Type B pancreatic cell (in vitro differentiated cells): ENCODE results near the gene ARHGAP6. TPM values are rescaled to one million over a fixed set of nuclear protein-coding genes. Genes with fewer than 3 reads are reported as not detected.
A peak's percentile ranks its signal among the peaks of the same experiment; 100 is the strongest.

ENCODE experiments used
- DNase-seq: peaks from one replicate; pipeline ENCODE4 v3.0.0; 2021; ENCODE audit warnings: mixed read lengths; ENCODE audit not compliant: unreplicated experiment; ENCODE audit errors: extremely low spot score
- H3K27ac Mint-ChIP-seq: 2 replicates; pipeline ENCODE4 v1.8.0; 2021; ENCODE audit warnings: mild to moderate bottlenecking, mixed read lengths
- H3K27me3 Mint-ChIP-seq: 2 replicates; pipeline ENCODE4 v1.8.0; 2021; ENCODE audit warnings: mixed read lengths
- H3K36me3 Mint-ChIP-seq: 2 replicates; pipeline ENCODE4 v1.8.0; 2021; ENCODE audit warnings: mixed read lengths
- H3K4me1 Mint-ChIP-seq: one replicate; pipeline ENCODE4 v1.8.0; 2021; ENCODE audit warnings: mixed read lengths; ENCODE audit not compliant: unreplicated experiment
- H3K4me3 Mint-ChIP-seq: 2 replicates; pipeline ENCODE4 v1.8.0; 2021; ENCODE audit warnings: mild to moderate bottlenecking, mixed read lengths
- H3K9me3 Mint-ChIP-seq: 2 replicates; pipeline ENCODE4 v1.8.0; 2021; ENCODE audit warnings: mixed read lengths
- total RNA-seq: library from RNA; stranded (reverse); gene quantifications from 2 replicates; pipeline ENCODE4 v1.2.1, GENCODE V29; 2021; ENCODE audit warnings: low replicate concordance
- TF ChIP-seq, protein P1 (sequence below): fragments of 200-600 bp; sonication (generic); conservative IDR thresholded peaks from 2 replicates; pipeline ENCODE4 v1.5.0; 2021; ENCODE audit warnings: antibody characterized with exemption, mild to moderate bottlenecking

Gene ARHGAP6
- total RNA-seq, 1 donor from 2014 or later: 10.1 TPM

DNA sequence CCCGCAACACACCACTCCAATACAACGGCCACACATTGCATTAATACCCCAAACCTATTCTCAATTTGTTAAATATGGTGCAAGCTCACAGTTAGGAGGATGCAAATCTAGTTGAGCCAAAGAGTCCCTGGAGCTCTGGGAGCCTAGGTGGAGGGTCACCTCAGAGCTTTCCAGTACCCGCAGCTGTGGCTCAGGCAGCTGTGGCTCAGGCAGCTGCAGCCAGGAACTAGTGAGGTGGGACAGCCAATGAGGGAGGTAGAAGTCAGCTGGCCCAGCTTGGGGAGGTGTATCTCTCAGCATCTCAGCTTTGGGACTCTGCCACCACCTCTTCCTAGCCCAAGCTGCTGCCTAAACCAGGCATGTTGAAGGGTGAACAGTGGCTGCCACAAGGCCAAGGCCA lies 36.7 kb upstream of the ARHGAP6 start:
- H3K4me1 Mint-ChIP-seq: no peaks in the 10 kb centered on the region
- no peaks in the 10 kb centered on the region for H3K36me3 Mint-ChIP-seq
- TF ChIP-seq, protein P1, sequence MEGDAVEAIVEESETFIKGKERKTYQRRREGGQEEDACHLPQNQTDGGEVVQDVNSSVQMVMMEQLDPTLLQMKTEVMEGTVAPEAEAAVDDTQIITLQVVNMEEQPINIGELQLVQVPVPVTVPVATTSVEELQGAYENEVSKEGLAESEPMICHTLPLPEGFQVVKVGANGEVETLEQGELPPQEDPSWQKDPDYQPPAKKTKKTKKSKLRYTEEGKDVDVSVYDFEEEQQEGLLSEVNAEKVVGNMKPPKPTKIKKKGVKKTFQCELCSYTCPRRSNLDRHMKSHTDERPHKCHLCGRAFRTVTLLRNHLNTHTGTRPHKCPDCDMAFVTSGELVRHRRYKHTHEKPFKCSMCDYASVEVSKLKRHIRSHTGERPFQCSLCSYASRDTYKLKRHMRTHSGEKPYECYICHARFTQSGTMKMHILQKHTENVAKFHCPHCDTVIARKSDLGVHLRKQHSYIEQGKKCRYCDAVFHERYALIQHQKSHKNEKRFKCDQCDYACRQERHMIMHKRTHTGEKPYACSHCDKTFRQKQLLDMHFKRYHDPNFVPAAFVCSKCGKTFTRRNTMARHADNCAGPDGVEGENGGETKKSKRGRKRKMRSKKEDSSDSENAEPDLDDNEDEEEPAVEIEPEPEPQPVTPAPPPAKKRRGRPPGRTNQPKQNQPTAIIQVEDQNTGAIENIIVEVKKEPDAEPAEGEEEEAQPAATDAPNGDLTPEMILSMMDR: no peak
- no peak overlapping the region for H3K4me3 Mint-ChIP-seq
- no peak for DNase-seq
- no peaks in the 10 kb centered on the region for H3K27me3 Mint-ChIP-seq
- H3K27ac Mint-ChIP-seq: no peak overlapping the region
- H3K9me3 Mint-ChIP-seq: no peaks in the 10 kb centered on the region

DNA sequence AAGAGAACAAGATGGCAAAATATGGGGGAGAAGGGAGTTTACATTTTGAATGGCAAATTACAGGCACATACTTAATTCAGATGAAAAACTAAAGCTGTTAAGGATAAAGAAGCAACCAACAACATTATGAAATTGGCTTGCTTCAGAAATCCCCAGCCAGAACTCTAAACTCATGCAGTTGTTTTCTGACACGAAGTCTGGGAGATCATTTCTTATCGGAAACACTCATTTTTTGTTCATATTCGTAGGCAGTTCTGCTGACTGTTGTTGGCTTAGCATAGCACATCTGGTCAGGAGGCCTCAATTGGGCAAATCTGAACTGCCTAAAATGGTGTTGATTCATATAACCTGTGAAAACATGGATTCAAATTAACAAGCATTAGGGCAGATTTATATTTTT lies 33.0 kb upstream of the ARHGAP6 start:
- no peaks in the 10 kb centered on the region for H3K4me1 Mint-ChIP-seq
- no peak overlapping the region for H3K4me3 Mint-ChIP-seq
- H3K9me3 Mint-ChIP-seq: no peaks in the 10 kb centered on the region
- TF ChIP-seq, protein P1: no peak
- no peaks in the 10 kb centered on the region for H3K36me3 Mint-ChIP-seq
- H3K27me3 Mint-ChIP-seq: no peaks in the 10 kb centered on the region
- DNase-seq: no peak
- no peak overlapping the region for H3K27ac Mint-ChIP-seq

DNA sequence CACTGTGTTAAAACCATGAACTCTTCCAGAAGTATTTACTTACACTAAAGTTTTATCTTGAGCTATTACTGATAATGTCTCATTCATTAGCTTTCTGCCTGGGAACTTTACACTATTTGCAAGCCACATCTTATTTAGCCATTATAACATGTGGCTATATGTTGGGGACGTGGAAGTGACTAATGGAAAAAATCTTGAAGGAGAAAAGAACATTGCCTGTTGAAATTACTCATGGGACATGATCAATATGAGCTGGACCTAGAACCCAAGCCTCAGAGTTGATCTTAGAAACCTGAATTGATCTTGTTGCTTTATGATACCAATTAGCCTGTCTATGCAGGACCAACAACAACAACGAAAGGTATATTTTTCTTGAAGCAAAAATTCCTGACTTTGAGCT lies 22.5 kb upstream of the ARHGAP6 start:
- no peak for DNase-seq
- no peaks in the 10 kb centered on the region for H3K9me3 Mint-ChIP-seq
- H3K27me3 Mint-ChIP-seq: no peaks in the 10 kb centered on the region
- H3K4me1 Mint-ChIP-seq: no peaks in the 10 kb centered on the region
- TF ChIP-seq, protein P1: no peak
- no peaks in the 10 kb centered on the region for H3K36me3 Mint-ChIP-seq
- no peak overlapping the region for H3K27ac Mint-ChIP-seq
- no peak overlapping the region for H3K4me3 Mint-ChIP-seq

DNA sequence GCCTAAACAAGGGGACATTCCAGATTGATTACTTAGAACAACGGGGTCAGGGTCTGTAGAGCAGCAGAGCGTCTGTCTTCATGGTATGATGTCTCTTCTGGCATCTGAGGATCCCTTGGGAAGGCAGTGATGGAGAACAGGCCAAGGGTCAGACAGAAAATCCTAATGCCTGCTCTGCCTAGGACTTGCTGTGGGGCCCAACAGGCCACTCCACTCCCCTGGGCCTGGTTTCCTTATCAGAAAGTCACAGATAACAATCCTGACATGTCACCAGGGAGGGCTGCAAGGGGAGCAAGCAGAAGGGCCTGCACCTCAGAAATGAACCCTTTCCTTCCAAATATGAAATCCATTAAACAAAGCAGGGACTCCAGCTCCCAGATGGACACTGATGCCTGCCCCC lies 21.4 kb upstream of the ARHGAP6 start:
- no peaks in the 10 kb centered on the region for H3K27me3 Mint-ChIP-seq
- no peaks in the 10 kb centered on the region for H3K9me3 Mint-ChIP-seq
- H3K27ac Mint-ChIP-seq: no peak overlapping the region
- TF ChIP-seq, protein P1: no peak
- DNase-seq: no peak
- no peaks in the 10 kb centered on the region for H3K4me1 Mint-ChIP-seq
- H3K36me3 Mint-ChIP-seq: no peaks in the 10 kb centered on the region
- H3K4me3 Mint-ChIP-seq: no peak overlapping the region

DNA sequence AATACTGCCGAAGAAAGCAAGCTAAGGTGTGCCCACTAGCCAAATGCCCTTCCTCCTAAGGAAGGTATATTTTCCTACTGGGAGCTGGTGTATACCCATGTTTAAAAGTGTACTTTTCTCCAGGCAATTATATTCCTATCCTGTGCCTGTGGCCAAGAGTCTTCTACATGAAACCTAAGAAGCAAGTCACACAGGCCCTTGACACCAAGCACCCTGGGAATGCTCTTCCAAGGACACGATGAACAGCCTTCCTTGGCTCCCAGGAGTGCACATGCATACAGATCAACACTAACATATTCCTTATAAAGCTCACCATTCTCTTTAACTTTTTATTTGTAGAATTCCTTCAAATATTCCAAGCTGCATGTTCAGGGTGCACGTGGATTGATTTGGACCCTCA lies 17.3 kb upstream of the ARHGAP6 start:
- peaks cover 4% of the 10 kb centered on the region for H3K9me3 Mint-ChIP-seq
- no peaks in the 10 kb centered on the region for H3K27me3 Mint-ChIP-seq
- no peaks in the 10 kb centered on the region for H3K36me3 Mint-ChIP-seq
- no peak for DNase-seq
- no peak overlapping the region for H3K27ac Mint-ChIP-seq
- H3K4me3 Mint-ChIP-seq: no peak overlapping the region
- no peaks in the 10 kb centered on the region for H3K4me1 Mint-ChIP-seq
- TF ChIP-seq, protein P1: no peak

DNA sequence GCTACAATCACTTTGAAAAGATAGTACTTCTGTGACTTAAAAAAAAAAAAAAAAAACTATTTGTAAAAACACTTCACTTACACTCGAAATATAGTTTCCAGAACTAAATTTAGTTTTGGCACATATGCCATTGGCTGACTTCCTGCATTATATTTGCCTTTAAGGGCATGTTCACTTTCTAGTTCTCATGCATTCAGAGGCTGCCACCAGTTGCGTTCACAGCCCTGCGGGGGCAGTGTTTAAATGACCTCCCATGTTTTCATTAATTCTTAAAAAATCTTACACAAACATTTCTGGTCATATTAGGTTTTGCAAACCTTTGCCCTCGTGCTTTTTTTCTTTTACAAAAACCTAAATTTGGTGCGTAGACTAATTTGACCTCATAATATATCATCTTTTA lies 12.4 kb upstream of the ARHGAP6 start:
- Mint-ChIP-seq H3K4me3 (no peak overlapping the region), H3K4me1 (no peaks in the 10 kb centered on the region), H3K36me3 (no peaks in the 10 kb centered on the region), H3K9me3 (peaks cover 4% of the 10 kb centered on the region), H3K27ac (no peak overlapping the region), H3K27me3 (peaks cover under 1% of the 10 kb centered on the region)
- DNase-seq: no peak
- TF ChIP-seq, protein P1: peak; percentile 66
